HG02678 (cell line): ENCODE measurements around the gene TNRC18.

Experiments used
- ATAC-seq: cut with Tn5 transposase; IDR thresholded peaks from one replicate; pipeline ENCODE4 v1.9.1; 2021; ENCODE audit warnings: mild to moderate bottlenecking, moderate library complexity; ENCODE audit not compliant: unreplicated experiment

Gene TNRC18

DNA sequence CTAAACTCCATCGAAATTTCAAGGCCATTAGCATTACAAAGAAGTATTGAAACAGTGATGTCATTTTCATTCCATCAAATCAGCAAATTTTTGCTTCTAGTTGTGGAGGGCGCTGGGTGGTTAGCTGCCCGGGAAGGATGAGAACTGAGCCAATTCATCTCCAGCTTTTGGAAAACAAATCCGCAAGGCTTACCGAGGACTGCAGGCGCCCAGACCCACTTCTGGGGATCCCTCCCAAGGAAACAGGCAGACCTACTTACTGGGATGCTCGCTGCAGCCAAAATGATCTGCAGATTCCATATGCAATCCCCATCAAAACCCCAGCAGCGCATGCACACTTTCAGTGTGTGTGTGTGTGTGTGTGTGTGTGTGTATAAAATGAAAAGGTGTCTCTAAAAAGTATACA is 19.2 kb downstream of the TNRC18 start:
- ATAC-seq = no peak

DNA sequence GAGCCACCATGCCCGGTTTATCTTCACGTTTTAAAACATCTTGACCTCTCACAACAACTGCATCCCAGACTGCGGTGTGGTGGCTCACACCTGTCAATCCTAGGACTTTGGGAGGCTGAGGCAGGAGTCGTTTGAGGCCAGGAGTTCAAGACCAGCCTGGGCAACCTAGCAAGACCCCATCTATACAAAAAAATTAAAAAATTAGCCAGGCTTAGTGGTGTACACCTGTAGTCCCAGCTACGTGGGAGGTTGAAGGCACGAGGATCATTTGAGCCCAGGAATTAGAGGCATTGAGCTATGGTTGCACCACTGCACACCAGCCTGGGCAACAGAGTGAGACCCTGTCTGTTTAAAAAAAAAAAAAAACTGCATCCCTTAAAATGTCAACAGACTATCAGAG is 20.2 kb downstream of the TNRC18 start:
- ATAC-seq = no peak

DNA sequence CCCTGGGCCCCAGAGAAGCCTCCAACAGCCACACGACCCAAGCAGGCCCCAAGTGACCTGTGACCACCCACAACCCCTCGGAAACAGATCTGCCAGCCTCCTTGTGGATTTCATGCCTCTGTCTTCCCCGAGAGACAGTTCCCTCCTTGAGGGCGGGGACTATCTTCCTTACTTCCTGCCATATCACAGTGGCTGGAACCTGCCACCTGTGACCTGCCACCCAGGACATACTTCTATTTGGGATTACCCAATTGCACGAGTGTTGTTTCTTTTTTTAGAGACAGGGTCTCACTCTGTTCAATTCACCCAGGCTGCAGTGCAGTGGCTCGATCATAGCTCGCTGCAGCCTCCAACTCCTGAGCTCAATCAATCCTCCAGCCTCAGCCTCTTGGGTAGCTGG is 25.9 kb downstream of the TNRC18 start:
- no peak for ATAC-seq

DNA sequence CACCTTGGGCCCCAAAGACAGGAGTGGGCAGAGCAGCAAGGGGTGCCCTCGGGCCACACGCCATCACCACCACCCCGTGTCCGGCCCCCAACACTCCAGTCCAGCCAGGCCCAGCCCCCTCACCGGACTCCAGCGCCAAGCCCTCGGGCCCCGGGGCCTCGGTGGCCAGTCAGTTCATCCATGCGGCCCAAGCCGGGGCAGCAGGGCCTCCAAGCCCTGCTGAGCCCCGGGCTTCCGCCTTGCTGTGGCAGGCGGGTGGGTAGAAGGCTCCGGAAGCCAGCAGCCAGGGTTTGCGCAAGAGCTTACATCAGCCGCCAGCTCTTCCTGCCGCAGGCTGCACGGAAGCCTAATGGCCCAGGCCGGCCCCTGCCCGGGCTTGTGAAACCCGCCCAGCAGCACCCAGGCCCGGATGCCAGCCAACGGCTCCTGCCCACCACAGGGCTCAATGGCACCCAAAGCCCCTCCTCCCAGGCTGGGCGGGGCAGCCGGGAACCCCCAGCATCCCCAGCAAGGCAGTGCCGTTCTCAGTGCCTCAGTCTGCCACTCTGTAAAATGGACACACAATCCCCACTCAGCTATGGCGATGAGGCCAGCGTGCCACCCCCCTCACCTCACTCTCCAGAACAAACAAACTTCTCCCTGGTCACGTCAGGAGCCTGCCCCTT is 26.5 kb downstream of the TNRC18 start:
- peak; percentile 90 for ATAC-seq

DNA sequence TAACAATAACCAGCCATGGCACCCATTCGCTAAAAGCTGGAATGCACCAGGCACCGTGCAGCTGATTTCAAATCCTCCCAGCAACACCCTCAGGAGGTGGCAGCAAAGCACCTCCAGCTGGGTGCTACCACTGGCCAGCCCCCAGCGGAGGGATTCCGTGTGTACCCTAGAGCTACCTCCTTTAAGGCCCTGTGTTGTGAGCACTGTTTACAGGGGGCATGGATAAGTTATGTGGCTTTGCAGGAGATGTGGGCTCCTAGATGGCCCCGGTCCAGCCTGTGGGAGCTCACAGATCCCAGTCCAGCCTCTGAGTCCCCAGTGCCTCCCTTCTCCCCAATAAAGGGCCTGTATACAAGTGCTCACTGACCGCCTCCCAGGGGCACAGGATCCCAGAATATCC is 27.1 kb downstream of the TNRC18 start:
- ATAC-seq = peak; percentile 53

DNA sequence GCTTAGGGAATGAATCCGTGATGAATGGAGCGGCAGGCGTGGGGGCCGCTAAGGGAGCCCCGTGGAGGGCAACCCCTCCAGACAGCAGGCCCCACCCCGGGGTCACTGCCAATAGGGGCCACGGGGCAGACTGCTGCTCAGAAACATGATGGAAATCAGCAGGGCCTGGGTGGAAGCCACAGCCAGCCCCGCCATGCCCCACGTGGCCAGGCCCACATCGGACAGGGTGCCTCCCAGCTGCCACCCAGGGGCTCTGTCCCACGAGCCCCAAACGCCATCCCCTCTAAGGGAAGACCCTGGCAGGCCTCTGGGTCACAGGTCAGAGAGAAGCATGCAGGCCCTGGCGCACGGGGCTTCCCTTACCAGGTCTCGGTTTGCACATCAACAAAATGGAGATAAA is 28.4 kb downstream of the TNRC18 start:
- no peak for ATAC-seq

DNA sequence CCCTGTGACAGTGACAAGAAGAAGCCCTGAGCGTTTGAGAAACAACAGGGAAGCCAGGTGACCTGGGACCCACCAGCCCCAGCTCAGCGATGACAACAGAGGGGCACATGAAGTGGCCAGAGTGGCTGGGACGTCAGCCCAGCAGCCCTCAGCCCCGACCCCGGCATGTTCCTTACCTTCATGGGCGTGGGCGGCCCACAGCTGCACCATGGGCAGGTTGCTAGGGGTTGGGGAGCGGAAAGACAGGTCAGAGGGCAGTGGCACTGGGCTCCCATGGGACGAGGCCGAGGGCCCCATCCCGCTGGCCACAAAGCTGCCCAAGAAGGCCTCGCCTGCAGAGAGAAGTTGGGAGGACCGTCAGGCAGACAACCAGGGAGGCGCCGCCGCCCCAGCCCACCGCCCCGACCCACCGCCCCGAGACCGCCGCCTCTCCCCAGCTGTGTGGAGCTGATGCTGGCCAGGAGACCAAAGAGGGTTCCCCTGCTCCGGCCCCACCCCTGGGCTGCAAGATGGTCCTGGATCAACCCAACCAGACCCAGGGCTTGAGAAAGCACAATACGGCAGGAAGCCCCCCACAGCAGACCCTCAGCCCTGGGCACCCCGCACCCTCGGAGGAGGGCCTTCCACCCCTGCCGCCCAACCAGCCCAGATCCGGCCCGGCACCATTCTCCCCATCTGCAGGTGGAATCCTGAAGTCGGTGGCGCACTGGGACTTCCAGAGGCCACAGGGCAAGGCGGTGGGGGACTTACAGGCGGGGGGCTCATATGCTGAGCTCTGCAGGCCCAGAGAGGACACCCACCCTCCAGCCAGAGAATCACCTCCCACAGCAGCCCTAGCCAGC is 29.1 kb downstream of the TNRC18 start:
- no peak for ATAC-seq

DNA sequence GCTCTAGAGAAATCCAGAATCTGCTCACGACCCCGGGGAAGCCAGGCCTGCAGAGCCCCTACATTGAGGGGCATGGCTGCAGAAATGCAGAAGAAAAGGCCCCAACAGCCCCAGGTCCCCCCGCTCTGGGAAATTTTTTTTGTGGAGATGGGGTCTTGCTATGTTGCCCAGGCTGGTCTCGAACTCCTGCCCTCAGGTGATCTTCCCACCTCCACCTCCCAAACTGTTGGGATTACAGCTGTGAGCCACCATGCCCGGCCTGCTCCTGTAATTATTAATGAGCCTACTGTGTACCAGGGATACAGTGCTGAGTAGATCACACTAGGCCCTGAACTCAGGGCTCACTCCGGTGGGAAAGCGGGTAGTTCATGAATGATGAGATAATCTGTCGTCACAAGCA is 29.9 kb downstream of the TNRC18 start:
- ATAC-seq = no peak

DNA sequence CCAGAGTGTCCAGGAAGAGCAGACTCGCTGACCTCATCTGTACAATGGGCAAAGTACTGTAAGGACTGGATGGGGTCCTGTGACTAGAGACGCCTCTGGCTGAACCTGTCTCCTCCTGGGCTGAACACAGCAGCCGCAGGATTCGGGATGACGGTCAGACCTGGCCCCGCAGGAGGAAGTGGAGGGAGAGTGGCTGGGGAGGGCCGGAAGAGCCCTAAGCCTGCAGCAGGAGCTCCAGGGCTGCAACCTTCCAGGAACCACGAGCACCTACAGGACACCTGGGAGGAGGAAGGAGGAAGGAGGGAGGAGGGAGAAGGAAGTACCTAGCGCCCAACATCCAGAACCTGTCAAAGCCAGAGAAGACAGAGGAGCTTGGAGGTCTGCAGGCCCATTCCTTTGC is 30.3 kb downstream of the TNRC18 start:
- ATAC-seq = no peak

DNA sequence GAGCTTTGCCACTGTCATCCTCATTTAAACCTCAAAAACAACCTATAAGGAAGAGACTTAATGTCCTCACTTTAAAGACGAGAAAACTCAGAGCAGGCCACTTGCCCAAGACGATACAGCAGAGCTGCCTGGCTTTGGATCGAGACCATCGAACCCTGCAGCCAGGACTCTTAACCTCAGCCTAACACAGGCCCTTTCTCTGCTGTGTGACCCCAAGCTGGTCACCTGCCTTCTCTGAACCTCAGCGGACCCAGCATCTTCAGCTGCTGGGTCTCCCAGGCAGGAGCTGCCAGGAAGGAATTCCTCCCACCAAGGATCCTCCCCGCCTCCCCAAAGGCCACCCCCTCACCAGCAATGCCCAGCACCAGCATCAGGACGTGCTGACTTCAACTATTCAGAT is 32.7 kb downstream of the TNRC18 start:
- no peak for ATAC-seq

DNA sequence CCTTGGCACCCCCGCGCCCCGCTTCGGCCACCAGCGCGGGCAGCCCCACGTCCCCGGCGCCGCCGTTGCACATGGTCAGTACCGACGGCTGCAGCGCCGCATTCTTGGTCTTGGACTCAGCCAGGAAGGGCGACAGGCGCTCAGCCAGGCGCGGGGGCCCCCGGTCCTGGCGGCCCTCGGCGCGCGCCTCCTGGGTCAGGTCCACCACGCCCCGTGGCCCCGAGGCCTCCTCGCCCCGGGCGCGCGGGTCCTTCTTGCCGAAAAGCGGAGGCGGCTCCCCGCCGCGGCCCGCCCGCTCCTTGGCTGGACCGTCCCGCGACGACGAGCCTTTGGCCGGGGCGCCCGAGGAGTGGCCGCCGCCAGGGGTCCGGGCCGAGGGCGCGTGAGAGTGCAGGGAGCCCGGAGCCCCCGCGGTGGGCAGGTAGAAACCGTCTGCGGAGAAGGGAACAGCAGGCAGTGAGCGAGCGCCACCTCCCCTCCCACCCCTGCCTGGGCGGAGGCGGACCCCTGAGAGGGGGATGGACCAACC is 34.7 kb downstream of the TNRC18 start:
- ATAC-seq = no peak

DNA sequence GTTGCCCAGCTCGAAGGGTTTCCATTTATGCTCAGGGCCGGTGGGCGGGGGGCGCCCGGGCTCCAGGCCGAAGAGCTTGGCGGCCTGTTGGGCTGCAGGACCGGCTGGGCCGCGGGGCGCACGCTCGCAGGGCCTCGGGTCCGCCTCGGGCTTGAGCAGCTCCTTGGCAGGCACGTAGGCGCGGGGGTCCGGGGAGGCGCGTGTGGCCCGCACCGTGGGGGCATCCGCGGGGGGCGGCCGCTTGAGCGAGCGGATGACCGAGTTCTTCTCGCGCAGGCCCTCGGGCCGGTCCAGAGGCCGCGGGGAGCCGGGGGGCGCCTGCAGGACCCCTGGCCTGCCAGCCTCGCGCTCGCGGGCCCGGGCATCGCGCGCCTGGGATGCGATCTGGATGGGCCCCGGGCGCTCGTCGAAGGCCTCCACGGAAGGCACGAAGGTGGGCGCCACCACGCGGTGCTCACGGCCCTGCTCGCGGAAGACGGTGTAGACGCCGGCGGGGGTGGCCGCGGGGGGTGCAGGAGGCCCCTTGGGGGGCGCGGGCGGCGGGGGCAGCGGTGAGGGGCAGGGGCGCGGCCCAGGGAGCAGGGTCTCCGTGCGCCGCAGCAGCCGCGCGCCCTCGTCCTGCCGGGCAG is 35.2 kb downstream of the TNRC18 start:
- no peak for ATAC-seq

DNA sequence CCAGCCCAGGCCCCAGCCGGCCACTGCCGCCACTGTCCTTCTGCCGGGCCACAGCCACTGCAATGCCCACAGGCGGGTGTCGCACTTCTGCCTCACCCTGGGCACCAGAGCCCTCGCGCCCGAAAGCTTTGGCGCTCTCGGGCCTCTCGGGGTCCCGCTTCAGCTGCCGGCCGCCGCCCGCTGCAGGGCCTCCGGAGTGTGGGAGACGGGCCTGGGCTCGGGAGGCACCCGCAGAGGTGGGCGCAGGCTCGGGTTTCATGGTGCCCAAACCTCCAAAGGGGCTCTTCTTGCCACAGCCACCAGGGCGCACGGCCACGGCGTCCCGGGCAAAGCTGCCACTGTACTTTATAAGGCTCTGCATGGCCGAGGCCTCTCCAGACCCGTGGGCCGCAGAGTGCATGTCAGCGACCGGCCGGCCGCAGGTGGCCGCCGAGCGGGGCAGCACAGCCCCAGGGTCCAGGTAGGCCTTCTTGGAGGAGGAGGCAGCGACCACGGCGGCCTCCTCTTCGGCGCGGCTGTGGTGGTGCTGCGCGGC is 35.9 kb downstream of the TNRC18 start:
- ATAC-seq = no peak

DNA sequence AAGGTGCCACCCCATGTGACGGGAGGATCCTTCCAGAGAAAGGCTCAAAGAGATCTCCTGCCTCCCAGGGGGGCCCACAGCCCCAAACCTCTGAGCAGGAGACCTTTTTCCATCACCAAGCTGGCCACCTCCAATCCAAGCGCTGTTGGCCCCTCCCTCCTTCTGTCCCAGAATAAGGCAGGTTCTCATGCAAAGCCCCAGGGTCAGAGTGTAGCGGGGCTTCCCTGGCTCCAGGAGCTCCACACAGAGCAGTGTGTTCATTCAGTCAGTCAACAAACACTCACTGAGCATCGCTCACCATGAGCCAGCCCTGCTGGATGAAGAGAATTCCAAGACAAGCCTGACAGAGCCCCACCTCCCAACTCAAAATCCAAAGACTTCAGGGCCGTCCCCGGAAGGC is 39.0 kb downstream of the TNRC18 start:
- no peak for ATAC-seq

DNA sequence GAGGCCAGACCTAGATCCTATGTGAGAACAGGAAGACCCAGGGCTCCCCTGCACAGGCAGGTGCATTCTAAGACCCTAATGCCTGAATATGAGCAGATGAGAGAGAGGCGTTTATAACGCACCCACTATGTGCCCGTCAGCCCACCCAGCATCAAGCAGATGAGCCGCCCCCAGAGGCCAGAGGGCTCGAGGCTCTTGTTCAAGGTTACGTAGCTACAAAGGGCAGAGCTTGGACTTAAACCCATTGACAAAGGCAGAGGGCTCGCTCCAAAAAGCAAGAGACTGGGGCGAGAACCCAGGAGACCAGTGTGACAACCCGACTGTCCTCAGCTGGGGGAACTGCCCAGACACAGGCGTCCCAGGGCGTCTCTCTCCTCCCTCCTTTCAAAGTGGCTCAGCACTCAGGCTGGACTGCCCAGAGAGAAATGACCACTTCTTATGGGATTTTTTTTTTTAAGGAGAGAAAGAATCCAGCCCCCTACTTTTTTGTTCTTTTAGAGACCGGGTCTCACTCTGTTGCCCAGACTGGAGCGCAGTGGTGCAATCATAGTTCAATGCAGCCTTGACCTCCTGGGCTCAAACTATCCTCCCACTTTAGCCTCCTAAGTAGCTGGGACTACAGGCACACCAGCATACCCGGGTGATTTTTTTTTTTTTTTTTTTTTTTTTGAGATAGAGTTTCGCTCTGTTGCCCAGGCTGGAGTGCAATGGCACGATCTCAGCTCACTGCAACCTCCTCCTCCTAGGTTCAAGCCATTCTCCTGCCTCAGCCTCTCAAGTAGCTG is 40.1 kb downstream of the TNRC18 start:
- ATAC-seq = no peak

DNA sequence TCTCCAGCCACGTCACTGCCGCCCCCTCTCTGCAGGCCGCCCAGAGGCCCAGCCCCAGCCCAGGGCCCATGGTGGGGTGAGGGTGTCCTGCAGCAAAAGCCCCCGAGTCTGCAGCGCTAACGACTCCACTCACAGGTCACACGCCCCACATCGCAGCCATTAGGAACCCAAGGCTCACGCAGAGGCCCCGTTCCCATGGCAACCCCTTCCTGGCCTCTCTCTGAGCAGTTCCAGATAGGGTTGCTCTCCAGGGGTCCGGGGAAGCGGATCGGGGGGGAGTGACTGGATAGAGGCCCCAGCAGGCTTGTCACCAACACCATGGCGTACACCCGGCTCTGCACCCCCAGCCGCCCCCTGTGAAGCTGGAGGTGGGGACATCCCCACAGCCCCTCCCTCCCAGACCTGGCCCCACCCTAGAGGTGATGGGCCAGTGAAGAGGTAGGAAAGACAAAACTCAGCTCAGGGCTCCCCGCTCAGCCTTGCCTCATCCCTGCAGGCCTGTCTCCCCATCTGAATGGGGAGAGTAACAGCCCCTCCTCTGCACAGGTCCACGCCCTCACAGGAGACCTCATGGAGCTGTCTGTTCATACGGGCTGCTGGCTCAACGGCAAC is 41.2 kb downstream of the TNRC18 start:
- no peak for ATAC-seq

DNA sequence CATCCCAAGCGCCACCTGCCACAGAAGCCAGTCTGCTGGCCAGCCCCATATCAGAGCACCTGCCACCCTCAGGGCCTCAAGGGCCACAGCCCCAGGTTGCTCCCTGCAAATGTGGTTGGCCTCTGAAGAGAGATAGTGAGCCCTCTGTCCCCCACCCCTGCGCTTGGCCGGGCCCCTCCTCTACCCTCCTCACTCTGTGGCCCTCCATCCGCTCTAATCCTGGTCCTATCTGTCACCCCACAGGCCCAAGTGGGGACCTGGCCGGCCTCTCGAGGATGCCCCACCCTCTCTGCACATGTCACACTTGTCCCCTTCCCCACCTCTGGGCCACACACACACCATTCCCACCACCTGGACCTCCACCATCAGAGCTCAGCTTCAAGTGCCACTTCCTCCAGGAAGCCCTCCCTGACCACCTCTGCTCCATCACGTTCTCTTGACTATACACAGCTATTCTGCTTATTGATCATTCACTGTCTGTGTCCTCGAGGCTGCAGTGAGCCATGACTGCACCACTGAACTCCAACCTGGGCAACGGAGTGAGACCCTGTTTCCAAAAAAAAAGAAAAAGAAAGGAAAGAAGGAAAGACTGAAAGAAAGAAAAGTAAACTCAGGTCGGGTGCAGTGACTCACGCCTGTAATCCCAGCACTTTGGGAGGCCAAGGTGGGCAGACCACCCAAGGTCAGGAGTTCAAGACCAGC is 42.4 kb downstream of the TNRC18 start:
- no peak for ATAC-seq

DNA sequence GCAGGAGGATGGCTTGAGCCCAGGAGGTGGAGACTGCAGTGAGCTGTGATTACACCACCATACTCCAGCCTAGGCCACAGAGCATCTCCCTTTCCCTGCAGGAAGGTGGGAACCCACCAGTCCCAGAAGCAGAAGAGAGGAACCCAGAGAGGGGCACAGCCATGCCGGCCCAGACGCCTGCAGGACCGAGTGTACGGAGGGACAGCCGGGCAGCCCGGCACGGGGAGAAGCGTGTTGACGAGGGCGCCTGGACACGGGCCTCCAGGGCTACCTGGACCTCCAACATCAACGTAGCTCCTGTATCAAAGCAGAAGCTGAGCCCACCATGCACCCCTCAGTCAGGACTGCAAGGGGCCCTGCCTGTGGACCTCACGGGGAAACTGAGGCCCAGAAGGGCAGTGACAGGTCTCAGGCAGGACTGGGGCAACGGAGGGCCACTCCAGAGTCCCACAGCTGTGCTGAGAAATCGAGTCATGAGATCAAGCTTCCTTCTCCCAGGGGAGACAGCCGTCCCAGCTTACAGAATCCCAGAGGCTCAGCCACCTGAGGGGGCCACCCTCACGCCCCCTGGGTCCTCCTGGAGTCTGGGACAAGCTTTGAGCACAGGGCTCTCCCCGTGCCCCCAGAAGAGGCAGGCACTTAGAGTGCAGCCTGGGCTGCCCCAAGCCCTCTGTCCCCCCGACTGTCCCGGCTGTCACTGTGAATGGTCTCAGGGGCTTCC is 43.1 kb downstream of the TNRC18 start:
- no peak for ATAC-seq

DNA sequence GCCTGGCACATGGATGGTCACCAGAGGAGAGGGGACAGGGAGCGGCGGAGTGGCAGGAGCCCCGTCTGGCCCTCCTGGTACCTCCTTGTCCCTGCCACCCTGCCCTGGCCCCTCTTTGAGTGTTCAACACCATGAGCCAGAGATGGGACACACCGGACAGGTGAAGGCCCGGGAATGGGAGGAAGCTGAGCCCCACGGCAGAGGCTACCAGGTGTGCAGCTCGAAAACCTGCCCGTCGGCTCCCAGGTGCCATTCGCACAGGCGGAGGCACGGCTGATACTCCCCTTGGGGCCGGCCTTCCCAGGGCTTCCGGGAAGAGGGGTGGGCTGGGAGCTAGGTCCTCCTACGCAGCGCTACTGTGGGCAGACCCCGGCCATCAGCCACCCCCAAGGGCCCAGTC is 44.1 kb downstream of the TNRC18 start:
- ATAC-seq = no peak
